ENCODE results near the gene MGAT5B. TPM values are rescaled to one million over a fixed set of nuclear protein-coding genes. Genes with fewer than 3 reads are reported as not detected.

MGAT5B gene
- total and polyA plus RNA-seq, 2 of the 13 experiments (the other 11 are each of a cell fraction or from before 2014, with no cell fraction given), result 0.07 to 0.13 TPM

- TF ChIP-seq ATF2 (CRISPR knock-in tag; IDR thresholded peaks at IDR 0.05), result peak; percentile 53; the same call in 1 of the 2 replicates
- no peak for TF ChIP-seq ZNF567 (CRISPR knock-in tag; IDR thresholded peaks at IDR 0.05; ENCODE audit: borderline replicate concordance)
- TF ChIP-seq ZNF782 (CRISPR knock-in tag; IDR thresholded peaks at IDR 0.05; ENCODE audit: borderline replicate concordance), result no peak
- no peak for TF ChIP-seq MAZ (IDR thresholded peaks at IDR 0.05; ENCODE audit: borderline replicate concordance, low read depth, low read length)
- TF ChIP-seq MAZ (CRISPR knock-in tag; IDR thresholded peaks at IDR 0.05; ENCODE audit: low read depth), result no peak
- peak; percentile 84 for TF ChIP-seq HES4 (CRISPR knock-in tag; IDR thresholded peaks at IDR 0.05; ENCODE audit: borderline replicate concordance)
- no peak for TF ChIP-seq PRPF4 (IDR thresholded peaks at IDR 0.05; ENCODE audit: low read depth, low read length, poor library complexity, severe bottlenecking)
- no peak for TF ChIP-seq ZMYM2 (CRISPR knock-in tag; IDR thresholded peaks at IDR 0.05)
- no peak for TF ChIP-seq TBX2 (CRISPR knock-in tag; IDR thresholded peaks at IDR 0.05; ENCODE audit: borderline replicate concordance)
- TF ChIP-seq ZNF547 (CRISPR knock-in tag; IDR thresholded peaks at IDR 0.05), result no peak
- TF ChIP-seq THAP7 (CRISPR knock-in tag; IDR thresholded peaks at IDR 0.05), result no peak
- peak; percentile 92; the same call in 1 of the 2 replicates for TF ChIP-seq ZNF232 (CRISPR knock-in tag; IDR thresholded peaks at IDR 0.05; ENCODE audit: borderline replicate concordance)
- no peak for TF ChIP-seq NR2F6 (IDR thresholded peaks at IDR 0.05)
- TF ChIP-seq NR2F6 (CRISPR knock-in tag; IDR thresholded peaks at IDR 0.05), result no peak
- no peak for TF ChIP-seq CBX5 (CRISPR knock-in tag; IDR thresholded peaks at IDR 0.05; ENCODE audit: borderline replicate concordance)
- no peak for TF ChIP-seq HNRNPH1 (optimal IDR thresholded peaks at IDR 0.05; ENCODE audit: low read depth, low read length)
- no peak for TF ChIP-seq SMARCE1 (IDR thresholded peaks at IDR 0.05; ENCODE audit: borderline replicate concordance)
- TF ChIP-seq ZNF18 (CRISPR knock-in tag; IDR thresholded peaks at IDR 0.05; ENCODE audit: insufficient replicate concordance), result no peak
- TF ChIP-seq KDM2A (CRISPR knock-in tag; IDR thresholded peaks at IDR 0.05; ENCODE audit: borderline replicate concordance, low read depth), result peak; percentile 53; the same call in 1 of the 2 replicates
- no peak for TF ChIP-seq ZBTB39 (CRISPR knock-in tag; IDR thresholded peaks at IDR 0.05)
- peak; percentile 42; the same call in 1 of the 2 replicates for TF ChIP-seq SAP130 (CRISPR knock-in tag; IDR thresholded peaks at IDR 0.05; ENCODE audit: low read depth)
- TF ChIP-seq GMEB1 (CRISPR knock-in tag; IDR thresholded peaks at IDR 0.05; ENCODE audit: borderline replicate concordance), result no peak
- TF ChIP-seq ERF (CRISPR knock-in tag; IDR thresholded peaks at IDR 0.05), result peak; percentile 59; the same call in 1 of the 2 replicates
Measured at GRCh38 chr17:76909971-76910760, 42.0 kb downstream of the MGAT5B start (continued).

All from HepG2 (cell line).